Prostate gland (tissue), 2 donors: ENCODE measurements around the gene SNX25. TPM values are rescaled to one million over a fixed set of nuclear protein-coding genes. Genes with fewer than 3 reads are reported as not detected.

Experiments used
- DNase-seq: peaks from one replicate; pipeline ENCODE4 v3.0.0-alpha.2; 2019; ENCODE audit warnings: low spot score
- H3K27ac ChIP-seq, 2 donors: fragments of 200-600 bp; sonication (generic); 2 replicates each; pipeline ENCODE4 v1.5.1; 2017 to 2019
- H3K27me3 ChIP-seq: fragments of 200-600 bp; sonication (generic); replicated peaks from 2 replicates; pipeline ENCODE4 v1.5.1; 2019; ENCODE audit not compliant: insufficient read depth
- H3K36me3 ChIP-seq, 2 donors: fragments of 200-600 bp; sonication (generic); 1 replicate in 1 of 2; 2 replicates in 1 of 2; pipeline versions ENCODE4 v1.5.1 to v1.8.1; 2017 to 2019
- H3K4me1 ChIP-seq: fragments of 200-600 bp; sonication (generic); replicated peaks from 2 replicates; pipeline ENCODE4 v1.5.1; 2019
- H3K4me3 ChIP-seq, 2 donors: fragments of 200-600 bp; sonication (generic); 2 replicates each; pipeline ENCODE4 v1.5.1; 2017 to 2019
- H3K9me3 ChIP-seq: fragments of 200-600 bp; sonication (generic); 2 replicates; pipeline ENCODE4 v1.5.1; 2017
- CTCF ChIP-seq, 4 experiments: fragments of 200-600 bp in 2 of 4; fragments of 450-650 bp in 2 of 4; sonication (generic) in 2 of 4; IDR thresholded peaks; 1 replicate in 3 of 4; 2 replicates in 1 of 4; pipeline ENCODE4 v1.5.1; 2016 to 2019; ENCODE audit warnings: antibody characterized with exemption in 4 of 4, mild to moderate bottlenecking in 2 of 4, moderate library complexity in 2 of 4
- POLR2A ChIP-seq: fragments of 450-650 bp; IDR thresholded peaks from one replicate; pipeline ENCODE4 v1.6.1; 2016; ENCODE audit warnings: antibody characterized with exemption, mild to moderate bottlenecking
- POLR2AphosphoS5 ChIP-seq: sonication (generic); formaldehyde crosslinking; IDR thresholded peaks from one replicate; pipeline ENCODE4 v1.6.1; 2017; ENCODE audit warnings: antibody characterized with exemption
- WGBS: methylation state at CpG from one replicate; pipeline ENCODE4 v1.1.5; 2018; 5-methylcytosine and 5-hydroxymethylcytosine counted together
- intact Hi-C: fragments of 100-400 bp; cut with DNase I; formaldehyde crosslinking; loops from one replicate; pipeline ENCODE4 v1.14.2; 2022
- total RNA-seq, 2 donors: library from RNA; depleted of rRNA; stranded (reverse); fragments of >200 nt; gene quantifications; one replicate each; pipeline ENCODE4 v1.1.0, GENCODE V29; 2016

SNX25 gene
- total RNA-seq, 2 donors from 2014 or later: 26.4 to 49.5 TPM

DNA sequence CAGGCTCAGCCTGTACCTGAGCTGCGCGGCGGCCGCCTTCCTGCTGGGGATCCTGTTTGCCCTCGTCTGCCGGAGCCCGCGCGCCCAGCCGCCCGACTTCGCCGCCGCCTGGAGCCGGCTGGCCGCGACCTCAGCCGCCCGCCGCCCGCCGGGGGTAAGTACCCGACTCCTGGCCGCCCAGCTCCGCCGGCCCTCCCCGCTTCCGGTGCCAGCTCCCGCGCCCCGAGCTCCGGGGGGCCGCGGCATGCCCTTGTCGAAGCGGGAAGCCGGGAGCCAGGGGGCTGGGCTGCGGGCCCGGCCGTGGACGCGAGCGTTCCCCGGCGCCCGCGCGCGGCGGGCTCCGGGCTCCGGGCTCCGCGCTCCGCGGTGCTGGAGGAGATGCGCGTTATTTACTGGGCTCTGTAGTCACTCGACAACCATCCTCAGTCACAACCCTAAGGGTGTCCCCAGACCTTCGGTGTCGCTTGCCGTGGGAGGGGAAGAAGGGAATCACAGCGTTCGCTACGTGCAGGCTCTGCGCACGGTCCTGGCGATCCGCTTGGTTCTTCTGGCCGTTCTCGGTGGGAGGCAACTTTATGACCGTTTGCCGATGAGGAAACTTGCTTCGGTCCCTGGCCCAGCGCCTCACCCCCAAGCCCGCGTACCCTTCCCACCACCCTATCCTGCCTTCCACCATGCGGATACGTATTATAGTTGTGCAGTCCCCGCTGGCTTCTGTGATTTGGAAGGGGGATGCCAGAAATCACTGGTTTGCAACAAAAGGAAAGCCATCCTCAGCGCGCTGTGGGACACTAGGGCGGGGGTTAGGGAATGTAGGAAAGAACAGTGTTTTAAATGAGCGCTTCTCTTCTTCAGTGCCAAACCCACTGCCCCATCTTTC is 944 bp downstream of the SNX25 start:
- WGBS: under 1% methylated on average over 82 of the region's 84 CpGs
- H3K27me3 ChIP-seq: no peaks in the 10 kb centered on the region
- peak overlapping the region; percentile 85 to 95 for H3K27ac ChIP-seq
- peak; percentile 40 for DNase-seq
- peaks cover 7% of the 10 kb centered on the region for H3K4me1 ChIP-seq
- intact Hi-C loops: loop anchor here (5.0 kb wide), 2 partner anchors 187 to 257 kb away; partner anchors contain the start of genes ANKRD37 and LRP2BP
- no peaks in the 10 kb centered on the region for H3K9me3 ChIP-seq
- H3K36me3 ChIP-seq: no peaks in the 10 kb centered on the region
- H3K4me3 ChIP-seq: peak overlapping the region; percentile 82
- TF ChIP-seq POLR2A (peak; percentile 44), POLR2AphosphoS5 (no peak), CTCF (IDR thresholded peaks at IDR 0.05) (peak in 1 of 4 experiments; percentile 10)

GRCh38 chr4:185211035-185211434 is 1.6 kb downstream of the SNX25 start:
- Histone ChIP-seq H3K36me3 (no peaks in the 10 kb centered on the region), H3K4me3 (peak overlapping the region; percentile 82), H3K27ac (peak overlapping the region; percentile 85 to 95), H3K9me3 (no peaks in the 10 kb centered on the region), H3K27me3 (no peaks in the 10 kb centered on the region), H3K4me1 (peaks cover 7% of the 10 kb centered on the region)
- intact Hi-C loops: loop anchor here (5.0 kb wide), 2 partner anchors 186 to 256 kb away; partner anchors contain the start of genes ANKRD37 and LRP2BP
- no peak for DNase-seq
- 55% methylated on average over 5 of the region's 5 CpGs for WGBS
- TF ChIP-seq POLR2AphosphoS5: no peak
- TF ChIP-seq CTCF (IDR thresholded peaks at IDR 0.05): no peak
- no peak for TF ChIP-seq POLR2A

DNA sequence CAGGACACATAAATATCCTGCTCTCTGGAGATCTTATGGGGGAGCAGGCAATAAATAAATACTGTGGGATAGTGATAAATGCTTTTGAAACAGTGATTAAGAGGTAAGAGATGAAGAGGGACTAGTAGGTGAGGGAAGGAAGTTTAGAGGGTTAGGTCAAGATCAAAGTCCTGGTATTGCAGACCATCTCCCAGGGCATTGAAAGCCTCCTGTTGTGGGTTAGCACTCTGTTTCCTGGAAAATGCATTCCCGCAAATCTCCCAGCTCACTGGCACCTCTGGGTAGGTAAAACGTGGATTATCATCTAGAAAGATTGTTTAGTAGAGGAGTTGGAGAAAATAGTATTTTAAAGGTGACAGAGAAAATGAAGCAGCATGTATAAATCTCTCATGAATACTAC is 2.2 kb downstream of the SNX25 start:
- H3K27ac ChIP-seq: peak overlapping the region in 1 of 2 donors; percentile 95
- no peaks in the 10 kb centered on the region for H3K36me3 ChIP-seq
- intact Hi-C loops: loop anchor here (5.0 kb wide), 2 partner anchors 186 to 256 kb away; partner anchors contain the start of genes ANKRD37 and LRP2BP
- no peaks in the 10 kb centered on the region for H3K9me3 ChIP-seq
- H3K4me1 ChIP-seq: peaks cover 7% of the 10 kb centered on the region
- TF ChIP-seq POLR2AphosphoS5: no peak
- no peak for TF ChIP-seq POLR2A
- no peak for TF ChIP-seq CTCF (IDR thresholded peaks at IDR 0.05)
- H3K27me3 ChIP-seq: no peaks in the 10 kb centered on the region
- H3K4me3 ChIP-seq: peak overlapping the region in 1 of 2 donors; percentile 82
- WGBS: 78% methylated on average over 2 of the region's 2 CpGs
- DNase-seq: no peak

DNA sequence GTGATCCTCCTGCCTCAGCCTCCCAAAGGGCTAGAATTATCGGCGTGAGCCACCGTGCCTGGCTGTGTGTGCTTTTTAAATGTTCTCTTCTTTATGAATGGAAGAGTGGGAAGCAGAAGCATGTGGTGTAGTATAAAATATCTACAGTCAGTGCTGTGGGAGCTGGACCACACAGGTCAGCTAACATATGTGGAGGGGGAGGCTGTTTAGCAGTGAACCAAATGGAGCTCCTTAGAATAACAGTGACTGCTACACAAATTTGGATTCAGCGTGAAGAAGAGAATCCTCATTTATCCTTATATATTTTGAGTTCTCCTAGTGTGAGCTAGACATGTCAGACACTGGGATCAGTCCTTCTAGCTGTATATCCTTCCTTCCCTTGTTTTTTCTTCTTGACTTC is 3.2 kb downstream of the SNX25 start:
- intact Hi-C loops: loop anchor here (5.0 kb wide), 2 partner anchors 185 to 255 kb away; partner anchors contain the start of genes ANKRD37 and LRP2BP
- H3K27ac ChIP-seq: no peak overlapping the region
- TF ChIP-seq POLR2A (no peak), CTCF (IDR thresholded peaks at IDR 0.05) (no peak), POLR2AphosphoS5 (no peak)
- no peaks in the 10 kb centered on the region for H3K27me3 ChIP-seq
- H3K9me3 ChIP-seq: no peaks in the 10 kb centered on the region
- no peak overlapping the region for H3K4me3 ChIP-seq
- WGBS: over 99% methylated on average over 4 of the region's 4 CpGs
- DNase-seq: no peak
- peaks cover 7% of the 10 kb centered on the region for H3K4me1 ChIP-seq
- H3K36me3 ChIP-seq: no peaks in the 10 kb centered on the region
